ENCODE measurements around the gene DMRT1. TPM values are rescaled to one million over a fixed set of nuclear protein-coding genes. Genes with fewer than 3 reads are reported as not detected.
A peak's percentile ranks its signal among the peaks of the same experiment; 100 is the strongest.
"Not testable (repeated sequence)": the region's sequence is repeated elsewhere in the genome, so short reads cannot be mapped to it uniquely, and the experiment has no call there.

The DMRT1 gene
- total RNA-seq, 1 experiment from 2014 or later = not detected

GRCh38 chr9:995781-996180 is 154.3 kb downstream of the DMRT1 start:
- DNase-seq (ENCODE audit: low spot score) = no peak

DNA sequence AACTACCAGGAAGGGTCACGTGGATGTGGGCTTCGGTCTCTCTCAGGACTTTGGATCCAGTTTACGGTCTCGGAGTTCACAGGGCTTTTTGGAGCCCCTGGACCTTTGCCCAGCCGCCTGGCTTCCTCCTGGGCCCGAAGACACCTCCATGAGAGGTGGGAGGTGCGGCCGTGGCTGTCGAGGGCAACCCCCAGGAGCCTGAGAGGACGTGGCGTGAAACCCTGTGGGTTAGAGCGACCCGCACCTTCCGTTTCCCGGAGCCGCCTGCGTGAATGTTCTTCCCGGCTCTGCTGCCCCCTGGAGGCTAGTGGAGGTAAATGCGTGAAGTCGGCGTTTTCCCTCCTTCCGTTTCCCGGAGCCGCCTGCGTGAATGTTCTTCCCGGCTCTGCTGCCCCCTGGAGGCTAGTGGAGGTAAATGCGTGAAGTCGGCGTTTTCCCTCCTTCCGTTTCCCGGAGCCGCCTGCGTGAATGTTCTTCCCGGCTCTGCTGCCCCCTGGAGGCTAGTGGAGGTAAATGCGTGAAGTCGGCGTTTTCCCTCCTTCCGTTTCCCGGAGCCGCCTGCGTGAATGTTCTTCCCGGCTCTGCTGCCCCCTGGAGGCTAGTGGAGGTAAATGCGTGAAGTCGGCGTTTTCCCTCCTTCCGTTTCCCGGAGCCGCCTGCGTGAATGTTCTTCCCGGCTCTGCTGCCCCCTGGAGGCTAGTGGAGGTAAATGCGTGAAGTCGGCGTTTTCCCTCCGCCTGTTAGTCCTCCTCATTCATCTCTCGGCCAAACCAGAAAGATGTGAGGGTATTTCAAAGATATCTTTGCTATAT is 157.0 kb downstream of the DMRT1 start:
- DNase-seq (ENCODE audit: low spot score) = not testable (repeated sequence)

GRCh38 chr9:1001838-1002237 is 160.3 kb downstream of the DMRT1 start:
- no peak for DNase-seq (ENCODE audit: low spot score)

- no peak for DNase-seq (ENCODE audit: low spot score)
Observed at GRCh38 chr9:1002678-1003077, 161.2 kb downstream of the DMRT1 start.

- peak; percentile 64 for DNase-seq (ENCODE audit: low spot score)
Observed at GRCh38 chr9:1005043-1005667, 163.7 kb downstream of the DMRT1 start.

GRCh38 chr9:1007312-1007711 is 165.8 kb downstream of the DMRT1 start:
- DNase-seq (ENCODE audit: low spot score) = no peak

DNA sequence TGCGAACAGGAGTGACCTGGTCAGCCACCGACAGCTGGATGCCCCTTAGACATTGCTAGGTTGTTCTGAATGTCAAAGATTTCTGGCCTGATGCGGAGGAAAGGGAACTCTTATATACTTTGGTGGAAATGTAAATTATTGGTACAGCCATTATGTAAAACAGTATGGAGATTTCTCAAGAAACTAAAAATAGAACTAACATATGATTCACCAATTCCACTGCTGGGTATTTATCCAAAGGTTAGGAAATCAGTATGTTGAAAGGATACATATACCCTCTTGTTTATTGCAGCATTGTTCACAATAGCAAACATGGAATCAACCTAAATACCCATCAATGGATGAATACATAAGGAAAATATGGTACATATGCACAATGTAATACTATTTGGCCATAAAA is 166.7 kb downstream of the DMRT1 start:
- DNase-seq (ENCODE audit: low spot score) = no peak

DNA sequence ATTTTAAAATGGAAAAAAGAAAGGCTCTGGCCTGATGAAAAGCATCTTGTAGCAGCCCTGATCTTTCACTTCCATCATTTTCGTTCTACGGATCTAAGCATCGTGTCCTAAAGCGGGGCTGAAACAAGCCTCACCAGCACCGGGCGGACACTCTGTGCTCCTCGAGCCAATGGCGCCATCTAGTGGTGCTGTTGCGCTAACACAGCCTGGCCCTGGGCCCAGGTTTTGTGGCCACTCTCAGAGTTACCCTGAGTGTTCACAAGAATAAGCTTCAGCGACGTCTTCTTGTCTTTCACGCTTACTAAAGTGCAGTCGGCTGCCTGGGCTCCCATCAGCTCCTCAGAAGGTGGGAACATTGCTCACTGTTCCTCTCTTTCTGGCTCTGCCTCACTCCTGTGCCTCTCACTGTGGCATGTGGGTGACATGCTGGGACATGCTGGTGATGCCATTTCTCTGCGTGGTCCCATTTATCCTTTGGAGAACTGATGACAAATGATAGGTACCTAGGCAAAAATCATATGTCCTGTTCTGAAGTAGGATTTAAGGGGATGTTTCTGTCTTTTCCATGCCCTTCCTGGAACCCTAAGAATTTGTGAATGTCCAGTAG is 167.7 kb downstream of the DMRT1 start:
- peak; percentile 86 for DNase-seq (ENCODE audit: low spot score)

GRCh38 chr9:1013021-1013420 is 171.5 kb downstream of the DMRT1 start:
- DNase-seq (ENCODE audit: low spot score) = no peak

- DNase-seq (ENCODE audit: low spot score) = no peak
Observed at GRCh38 chr9:1014225-1014624, 172.7 kb downstream of the DMRT1 start.

DNA sequence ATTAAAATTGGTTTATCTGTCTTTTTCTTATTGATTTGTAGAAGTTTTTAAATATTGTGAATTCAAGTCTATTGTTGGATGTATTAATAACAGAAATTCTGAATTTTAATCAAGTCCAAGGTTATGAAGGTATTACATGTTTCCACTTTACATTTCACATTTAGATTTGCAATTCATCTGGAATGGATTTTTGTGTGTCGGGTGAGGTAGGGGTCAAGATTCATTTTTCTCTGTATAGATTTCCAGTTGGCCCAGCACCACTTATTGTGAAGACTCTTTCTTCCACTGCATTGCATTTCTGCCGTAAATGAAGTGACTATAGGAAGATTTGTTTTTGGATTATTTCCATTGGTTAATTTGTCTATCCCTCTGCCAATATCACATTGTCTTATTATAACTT is 173.1 kb downstream of the DMRT1 start:
- DNase-seq (ENCODE audit: low spot score) = no peak

DNA sequence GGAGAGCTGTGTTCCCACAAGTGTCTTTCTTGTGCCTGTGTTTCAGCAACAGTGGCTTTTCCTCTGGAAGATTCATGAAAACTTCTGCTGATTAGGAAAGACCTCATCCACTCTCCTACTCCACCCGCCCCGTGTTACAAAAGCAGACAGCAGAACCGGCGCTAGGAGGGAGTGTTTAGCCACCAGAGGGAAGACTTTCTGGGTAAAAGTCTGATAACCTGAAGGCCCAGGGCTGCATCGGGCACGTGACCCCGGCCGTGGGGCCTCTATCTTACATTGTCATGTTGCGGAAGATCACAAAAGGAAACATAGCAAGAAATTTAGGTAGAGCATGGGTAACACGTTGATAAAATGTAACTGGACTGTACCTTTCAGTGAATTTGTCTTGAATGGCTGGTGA is 176.6 kb downstream of the DMRT1 start:
- peak; percentile 52 for DNase-seq (ENCODE audit: low spot score)

Small RNAs within 50 kb of the gene (small RNA-seq; reads per million reads assigned to genes)
- gene RNU6-1073P = not detected

Other genes starting within 250 kb of the DMRT1 start
- not detected in 2 replicates for gene DMRT3, start 135.0 kb downstream of the DMRT1 start, total RNA-seq (2014; rRNA removed; shearing (Covaris generic))
- not detected in 2 replicates for gene DMRT2, start 208.7 kb downstream of the DMRT1 start, total RNA-seq (2014; rRNA removed; shearing (Covaris generic))

Measured in HT-29 (cell line).